Peyer's patch (tissue), 4 donors: ENCODE measurements around the gene C1RL.

ENCODE experiments used
- POLR2A ChIP-seq, 2 donors: fragments of 450-650 bp; IDR thresholded peaks; one replicate each; pipeline ENCODE4 v1.5.1; 2017; ENCODE audit warnings: antibody characterized with exemption in 2 of 2, mild to moderate bottlenecking in 2 of 2, moderate library complexity in 2 of 2
- TF ChIP-seq, protein P1 (sequence below), 6 experiments: fragments of 450-650 bp in 4 of 6; fragments of 200-600 bp in 2 of 6; sonication (generic) in 1 of 6; IDR thresholded peaks; one replicate each; pipeline ENCODE4 v1.5.1; 2017 to 2019; ENCODE audit warnings: antibody characterized with exemption in 6 of 6, mild to moderate bottlenecking in 3 of 6, moderate library complexity in 1 of 6

GRCh38 chr12:7151532-7151931 is 42.5 kb upstream of the C1RL start:
- TF ChIP-seq, protein P1, sequence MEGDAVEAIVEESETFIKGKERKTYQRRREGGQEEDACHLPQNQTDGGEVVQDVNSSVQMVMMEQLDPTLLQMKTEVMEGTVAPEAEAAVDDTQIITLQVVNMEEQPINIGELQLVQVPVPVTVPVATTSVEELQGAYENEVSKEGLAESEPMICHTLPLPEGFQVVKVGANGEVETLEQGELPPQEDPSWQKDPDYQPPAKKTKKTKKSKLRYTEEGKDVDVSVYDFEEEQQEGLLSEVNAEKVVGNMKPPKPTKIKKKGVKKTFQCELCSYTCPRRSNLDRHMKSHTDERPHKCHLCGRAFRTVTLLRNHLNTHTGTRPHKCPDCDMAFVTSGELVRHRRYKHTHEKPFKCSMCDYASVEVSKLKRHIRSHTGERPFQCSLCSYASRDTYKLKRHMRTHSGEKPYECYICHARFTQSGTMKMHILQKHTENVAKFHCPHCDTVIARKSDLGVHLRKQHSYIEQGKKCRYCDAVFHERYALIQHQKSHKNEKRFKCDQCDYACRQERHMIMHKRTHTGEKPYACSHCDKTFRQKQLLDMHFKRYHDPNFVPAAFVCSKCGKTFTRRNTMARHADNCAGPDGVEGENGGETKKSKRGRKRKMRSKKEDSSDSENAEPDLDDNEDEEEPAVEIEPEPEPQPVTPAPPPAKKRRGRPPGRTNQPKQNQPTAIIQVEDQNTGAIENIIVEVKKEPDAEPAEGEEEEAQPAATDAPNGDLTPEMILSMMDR (IDR thresholded peaks at IDR 0.05) = no peak
- no peak for TF ChIP-seq POLR2A (IDR thresholded peaks at IDR 0.05)
